Naive thymus-derived CD4-positive, alpha-beta T cell (primary cell): ENCODE results near the gene MSLN. TPM values are rescaled to one million over a fixed set of nuclear protein-coding genes. Genes with fewer than 3 reads are reported as not detected.
"Not testable (repeated sequence)": the region's sequence is repeated elsewhere in the genome, so short reads cannot be mapped to it uniquely, and the experiment has no call there.

Source experiments
- ATAC-seq: fragments of 150-1000 bp; cut with Tn5 transposase; 2 replicates; pipeline ENCODE4 v1.10.0; 2021; ENCODE audit warnings: mild to moderate bottlenecking, moderate library complexity
- CTCF ChIA-PET: fragments of 350-600 bp; sonication (Branson Sonifier 250); formaldehyde crosslinking; loops from one replicate; lab custom pipeline; 2021; ENCODE audit warnings: antibody characterized with exemption; lab: Charles Lee
- POLR2A ChIA-PET: fragments of 350-600 bp; sonication (Branson Sonifier 250); formaldehyde crosslinking; loops from one replicate; lab custom pipeline; 2021; ENCODE audit warnings: antibody characterized with exemption, inconsistent platforms; lab: Charles Lee
- DNase-seq, 9 donors: peaks; one replicate each; pipeline versions ENCODE4 v3.0.0 to v3.0.0-alpha.2; 2020 to 2022; ENCODE audit warnings: mixed read lengths in 1 of 9
- H3K27ac ChIP-seq: one replicate; pipeline ENCODE4 v1.7.0; 2013; ENCODE audit warnings: mild to moderate bottlenecking, low read depth, low read length, moderate library complexity
- H3K27me3 ChIP-seq, 2 donors: one replicate each; pipeline ENCODE4 v1.7.0; 2013; ENCODE audit warnings: low read length in 2 of 2, mild to moderate bottlenecking in 2 of 2, moderate library complexity in 2 of 2; ENCODE audit not compliant: control insufficient read depth in 2 of 2, insufficient read depth in 2 of 2
- H3K36me3 ChIP-seq, 3 experiments: 1 replicate in 2 of 3; 2 replicates in 1 of 3; pipeline ENCODE4 v1.7.0; 2013; ENCODE audit warnings: low read length in 3 of 3, mild to moderate bottlenecking in 3 of 3, moderate library complexity in 1 of 3; ENCODE audit not compliant: insufficient read depth in 3 of 3, control insufficient read depth in 2 of 3
- H3K4me1 ChIP-seq, 2 donors: one replicate each; pipeline ENCODE4 v1.7.0; 2013; ENCODE audit warnings: low read length in 2 of 2, mild to moderate bottlenecking in 2 of 2, moderate library complexity in 1 of 2; ENCODE audit not compliant: control insufficient read depth in 2 of 2, insufficient read depth in 2 of 2
- H3K4me3 ChIP-seq: 2 replicates; pipeline ENCODE4 v1.7.0; 2013; ENCODE audit warnings: mild to moderate bottlenecking, low read length
- H3K9me3 ChIP-seq, 3 experiments: 1 replicate in 2 of 3; 2 replicates in 1 of 3; pipeline ENCODE4 v1.7.0; 2013; ENCODE audit warnings: low read length in 3 of 3; ENCODE audit not compliant: control insufficient read depth in 2 of 3
- H3K27ac Mint-ChIP-seq, 9 donors: one replicate each; pipeline ENCODE4 v1.8.0; 2020 to 2022; ENCODE audit warnings: mixed read lengths in 9 of 9, mild to moderate bottlenecking in 8 of 9, moderate library complexity in 5 of 9, inconsistent platforms in 2 of 9
- H3K27me3 Mint-ChIP-seq, 5 donors: one replicate each; pipeline ENCODE4 v1.8.0; 2021 to 2022; ENCODE audit warnings: mixed read lengths in 5 of 5, mild to moderate bottlenecking in 1 of 5
- H3K36me3 Mint-ChIP-seq, 5 donors: one replicate each; pipeline ENCODE4 v1.8.0; 2020 to 2022; ENCODE audit warnings: mixed read lengths in 5 of 5, mild to moderate bottlenecking in 3 of 5, inconsistent platforms in 1 of 5
- H3K4me1 Mint-ChIP-seq, 7 donors: one replicate each; pipeline ENCODE4 v1.8.0; 2020 to 2022; ENCODE audit warnings: mixed read lengths in 7 of 7, mild to moderate bottlenecking in 3 of 7, inconsistent platforms in 1 of 7
- H3K4me3 Mint-ChIP-seq, 10 donors: one replicate each; pipeline ENCODE4 v1.8.0; 2020 to 2022; ENCODE audit warnings: mild to moderate bottlenecking in 10 of 10, mixed read lengths in 10 of 10, moderate library complexity in 6 of 10, inconsistent platforms in 2 of 10
- H3K9me3 Mint-ChIP-seq, 11 donors: one replicate each; pipeline ENCODE4 v1.8.0; 2020 to 2022; ENCODE audit warnings: mixed read lengths in 11 of 11, mild to moderate bottlenecking in 4 of 11, inconsistent platforms in 1 of 11, moderate library complexity in 1 of 11
- intact Hi-C, 2 donors: fragments of 100-400 bp; cut with micrococcal nuclease; formaldehyde crosslinking; loops; one replicate each; pipeline ENCODE4 v1.15.1; 2023
- polyA plus RNA-seq, 2 donors: library from polyadenylated mRNA; unstranded; fragments of 300-500 nt; fragmentation: Illumina TruSeq; gene quantifications; one replicate each; pipeline ENCODE4 v1.2.3, GENCODE V29; 2021
- total RNA-seq, 6 experiments: library from RNA in 5 of 6; stranded (reverse) in 5 of 6; gene quantifications; 1 replicate in 5 of 6; 2 replicates in 1 of 6; pipeline ENCODE4 v1.2.3 and lab custom pipeline; 2021 to 2026

The MSLN gene
- total and polyA plus RNA-seq, 7 experiments from 2014 or later: 0.64 TPM; not detected in 6

DNA sequence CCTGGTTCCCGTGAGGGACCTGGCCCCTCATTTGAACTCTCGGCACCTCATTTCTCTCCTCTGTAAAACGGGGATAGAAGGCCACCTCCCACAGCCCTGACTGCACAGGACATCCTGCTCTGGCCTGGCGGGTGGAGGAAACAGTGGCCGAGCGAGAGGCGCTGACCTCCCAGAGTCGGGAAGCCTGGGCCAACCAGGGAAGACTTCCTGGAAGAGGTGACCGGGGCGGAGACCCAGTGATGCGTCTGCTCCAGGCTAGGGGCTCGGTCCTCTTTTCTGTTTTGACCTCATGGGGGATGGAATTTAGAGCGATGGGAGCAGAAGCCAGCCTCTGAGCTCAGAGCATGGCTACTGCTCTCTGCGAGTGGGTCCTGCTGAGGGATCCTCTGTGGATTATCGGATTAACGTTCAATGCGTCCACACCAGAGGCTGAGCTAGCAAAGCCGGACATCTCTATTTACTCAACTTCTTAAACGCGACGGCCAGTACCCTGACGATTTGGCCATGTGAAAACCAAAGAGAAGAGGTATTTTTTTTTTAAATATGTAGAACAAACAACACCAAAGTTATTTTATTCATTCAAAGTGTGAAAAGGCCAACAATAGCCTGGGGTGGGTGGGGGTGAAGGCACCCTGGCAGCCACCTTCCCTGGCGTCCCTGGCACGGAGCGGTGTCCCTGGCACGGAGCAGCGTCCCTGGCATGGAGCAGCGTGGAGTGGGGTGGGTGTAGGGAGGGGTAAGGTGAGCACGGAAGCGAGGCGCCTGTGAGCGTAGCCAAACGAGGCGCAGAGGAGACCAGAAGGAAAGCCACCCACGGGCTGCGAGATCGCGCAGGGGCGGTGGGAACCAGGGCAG, 9.2 kb upstream of the MSLN start:
- CTCF ChIA-PET: interaction anchor here (0.7 kb wide), 1 partner anchor 33 kb away, joined by 3 read pairs; no protein-coding TSS in a partner anchor

GRCh38 chr16:752007-752312, 8.6 kb upstream of the MSLN start:
- no peak overlapping the region for H3K4me3 ChIP-seq
- intact Hi-C loops: no loop called here
- H3K36me3 ChIP-seq: no peaks in the 10 kb centered on the region
- Mint-ChIP-seq H3K27me3 (peaks cover 0 to 7% (median 4%) of the 10 kb centered on the region in 5 donors), H3K4me3 (no peak overlapping the region), H3K36me3 (no peaks in the 10 kb centered on the region), H3K27ac (no peak overlapping the region), H3K9me3 (peaks cover 0 to 5% (median 0%) of the 10 kb centered on the region in 11 donors), H3K4me1 (peaks cover 0 to 4% (median 3%) of the 10 kb centered on the region in 7 donors)
- no peak for ATAC-seq
- no peak overlapping the region for H3K27ac ChIP-seq
- ChIA-PET POLR2A (no interaction called here), CTCF (interaction anchor here (0.7 kb wide), 1 partner anchor 33 kb away, joined by 3 read pairs; no protein-coding TSS in a partner anchor)
- H3K9me3 ChIP-seq: no peaks in the 10 kb centered on the region
- no peaks in the 10 kb centered on the region for H3K27me3 ChIP-seq
- no peak for DNase-seq
- H3K4me1 ChIP-seq: no peaks in the 10 kb centered on the region

More for the DNA sequence above, 9.2 kb upstream of the MSLN start:
- POLR2A ChIA-PET: no interaction called here
- Mint-ChIP-seq H3K9me3 (peaks cover 0 to 2% (median 0%) of the 10 kb centered on the region in 11 donors), H3K36me3 (no peaks in the 10 kb centered on the region), H3K27ac (no peak overlapping the region), H3K27me3 (peaks cover 0 to 5% (median 1%) of the 10 kb centered on the region in 5 donors), H3K4me1 (peaks cover 0 to 4% (median 3%) of the 10 kb centered on the region in 7 donors), H3K4me3 (no peak overlapping the region)
- Histone ChIP-seq H3K27me3 (no peaks in the 10 kb centered on the region), H3K9me3 (no peaks in the 10 kb centered on the region), H3K4me1 (no peaks in the 10 kb centered on the region), H3K27ac (no peak overlapping the region), H3K36me3 (no peaks in the 10 kb centered on the region), H3K4me3 (no peak overlapping the region)
- DNase-seq (no peak), ATAC-seq (no peak)
- intact Hi-C loops: no loop called here

DNA sequence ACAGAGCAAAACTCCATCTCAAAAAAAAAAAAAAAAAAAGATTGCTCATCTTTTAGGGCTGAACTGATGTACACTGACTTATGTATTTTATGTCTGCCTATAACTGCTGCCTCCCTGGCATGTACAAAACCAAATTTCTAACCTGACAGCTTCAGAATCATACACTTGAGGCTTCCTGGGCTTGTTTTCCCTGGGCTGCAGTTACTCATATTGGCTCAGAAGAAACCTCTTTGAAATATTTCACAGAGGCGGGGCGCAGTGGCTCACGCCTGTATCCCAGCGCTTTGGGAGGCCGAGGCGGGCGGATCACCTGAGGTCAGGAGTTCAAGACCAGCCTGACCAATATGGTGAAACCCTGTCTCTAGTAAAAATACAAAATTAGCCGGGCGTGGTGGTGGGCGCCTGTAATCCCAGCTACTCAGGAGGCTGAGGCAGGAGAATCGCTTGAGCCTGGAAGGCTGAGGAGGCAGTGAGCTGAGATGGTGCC, 6.4 kb upstream of the MSLN start:
- H3K27me3 Mint-ChIP-seq, H3K36me3 ChIP-seq, POLR2A ChIA-PET, H3K4me3 Mint-ChIP-seq, H3K9me3 Mint-ChIP-seq, H3K27me3 ChIP-seq, DNase-seq, H3K36me3 Mint-ChIP-seq, H3K27ac Mint-ChIP-seq, H3K27ac ChIP-seq, H3K9me3 ChIP-seq, ATAC-seq, intact Hi-C loops, H3K4me1 ChIP-seq, H3K4me3 ChIP-seq, H3K4me1 Mint-ChIP-seq: not testable (repeated sequence)
- CTCF ChIA-PET: interaction anchor here (0.9 kb wide), 1 partner anchor 41 kb away, joined by 4 read pairs; no protein-coding TSS in a partner anchor

DNA sequence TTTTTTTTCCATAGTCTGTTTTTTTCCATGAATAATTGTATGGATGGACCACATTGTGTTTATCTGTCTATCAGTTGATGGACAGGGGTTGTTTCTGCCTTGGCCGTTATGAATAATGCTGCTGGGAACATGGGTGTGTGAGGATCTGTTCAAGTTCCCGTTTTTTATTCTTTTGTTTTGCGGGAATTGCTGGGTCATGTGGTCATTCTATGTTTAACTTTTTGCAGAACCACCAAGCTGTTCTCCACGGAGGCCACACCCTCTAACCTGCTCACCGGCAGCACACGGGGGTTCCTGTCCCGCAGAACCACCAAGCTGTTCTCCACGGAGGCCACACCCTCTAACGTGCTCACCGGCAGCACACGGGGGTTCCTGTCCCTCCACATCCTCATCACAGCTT, 5.9 kb upstream of the MSLN start:
- H3K9me3 ChIP-seq: no peaks in the 10 kb centered on the region
- no peaks in the 10 kb centered on the region for H3K36me3 ChIP-seq
- POLR2A ChIA-PET: no interaction called here
- no peaks in the 10 kb centered on the region for H3K4me1 ChIP-seq
- CTCF ChIA-PET: interaction anchor here (0.9 kb wide), 1 partner anchor 42 kb away, joined by 4 read pairs; no protein-coding TSS in a partner anchor
- Mint-ChIP-seq H3K36me3 (peaks cover 0 to 3% (median 0%) of the 10 kb centered on the region in 5 donors), H3K27me3 (peaks cover 0 to 8% (median 6%) of the 10 kb centered on the region in 5 donors), H3K4me1 (peaks cover 0 to 8% (median 3%) of the 10 kb centered on the region in 7 donors), H3K9me3 (peaks cover 0 to 5% (median 0%) of the 10 kb centered on the region in 11 donors), H3K27ac (no peak overlapping the region), H3K4me3 (no peak overlapping the region)
- no peak overlapping the region for H3K27ac ChIP-seq
- no peak for DNase-seq
- peak; percentile 67 for ATAC-seq
- intact Hi-C loops: no loop called here
- H3K4me3 ChIP-seq: no peak overlapping the region
- H3K27me3 ChIP-seq: no peaks in the 10 kb centered on the region

- DNase-seq (no peak), ATAC-seq (no peak)
- Mint-ChIP-seq H3K36me3 (peaks cover 0 to 3% (median 0%) of the 10 kb centered on the region in 5 donors), H3K9me3 (peaks cover 0 to 5% (median 0%) of the 10 kb centered on the region in 11 donors), H3K27ac (no peak overlapping the region), H3K4me3 (no peak overlapping the region), H3K27me3 (peaks cover 0 to 8% (median 6%) of the 10 kb centered on the region in 5 donors), H3K4me1 (peaks cover 0 to 8% (median 3%) of the 10 kb centered on the region in 7 donors)
- ChIA-PET POLR2A (no interaction called here), CTCF (no interaction called here)
- no peaks in the 10 kb centered on the region for H3K9me3 ChIP-seq
- no peak overlapping the region for H3K27ac ChIP-seq
- no peaks in the 10 kb centered on the region for H3K27me3 ChIP-seq
- no peaks in the 10 kb centered on the region for H3K36me3 ChIP-seq
- no peaks in the 10 kb centered on the region for H3K4me1 ChIP-seq
- intact Hi-C loops: no loop called here
- no peak overlapping the region for H3K4me3 ChIP-seq
These were observed 4.1 kb upstream of the MSLN start for GRCh38 chr16:756428-756827.

- Histone ChIP-seq H3K9me3 (no peaks in the 10 kb centered on the region), H3K4me1 (no peaks in the 10 kb centered on the region), H3K36me3 (no peaks in the 10 kb centered on the region), H3K27ac (no peak overlapping the region), H3K27me3 (no peaks in the 10 kb centered on the region), H3K4me3 (no peak overlapping the region)
- ChIA-PET CTCF (no interaction called here), POLR2A (no interaction called here)
- DNase-seq (no peak), ATAC-seq (no peak)
- Mint-ChIP-seq H3K27me3 (peaks cover 0 to 8% (median 5%) of the 10 kb centered on the region in 5 donors), H3K4me1 (peaks cover 0 to 8% (median 3%) of the 10 kb centered on the region in 7 donors), H3K9me3 (peaks cover 0 to 5% (median 0%) of the 10 kb centered on the region in 11 donors), H3K4me3 (no peak overlapping the region), H3K27ac (no peak overlapping the region), H3K36me3 (peaks cover 0 to 3% (median 0%) of the 10 kb centered on the region in 5 donors)
- intact Hi-C loops: no loop called here
These were observed 1.2 kb upstream of the MSLN start for GRCh38 chr16:759110-759910.
